ENCODE results near the gene NOTCH2.

The NOTCH2 gene

GRCh38 chr1:119929643-119930315 is 139.7 kb downstream of the NOTCH2 start:
- no peaks in the 10 kb centered on the region for H3K9me3 ChIP-seq
- TF ChIP-seq, protein P1, sequence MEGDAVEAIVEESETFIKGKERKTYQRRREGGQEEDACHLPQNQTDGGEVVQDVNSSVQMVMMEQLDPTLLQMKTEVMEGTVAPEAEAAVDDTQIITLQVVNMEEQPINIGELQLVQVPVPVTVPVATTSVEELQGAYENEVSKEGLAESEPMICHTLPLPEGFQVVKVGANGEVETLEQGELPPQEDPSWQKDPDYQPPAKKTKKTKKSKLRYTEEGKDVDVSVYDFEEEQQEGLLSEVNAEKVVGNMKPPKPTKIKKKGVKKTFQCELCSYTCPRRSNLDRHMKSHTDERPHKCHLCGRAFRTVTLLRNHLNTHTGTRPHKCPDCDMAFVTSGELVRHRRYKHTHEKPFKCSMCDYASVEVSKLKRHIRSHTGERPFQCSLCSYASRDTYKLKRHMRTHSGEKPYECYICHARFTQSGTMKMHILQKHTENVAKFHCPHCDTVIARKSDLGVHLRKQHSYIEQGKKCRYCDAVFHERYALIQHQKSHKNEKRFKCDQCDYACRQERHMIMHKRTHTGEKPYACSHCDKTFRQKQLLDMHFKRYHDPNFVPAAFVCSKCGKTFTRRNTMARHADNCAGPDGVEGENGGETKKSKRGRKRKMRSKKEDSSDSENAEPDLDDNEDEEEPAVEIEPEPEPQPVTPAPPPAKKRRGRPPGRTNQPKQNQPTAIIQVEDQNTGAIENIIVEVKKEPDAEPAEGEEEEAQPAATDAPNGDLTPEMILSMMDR (IDR thresholded peaks at IDR 0.05), result no peak
- no peak overlapping the region for H3K27ac ChIP-seq
- H3K4me3 ChIP-seq (ENCODE audit: low read depth in 1 of 2, low read length in 1 of 2), result no peak overlapping the region
- H3K4me1 ChIP-seq (ENCODE audit: control insufficient read depth in 1 of 2, insufficient read depth in 1 of 2, low read depth in 1 of 2, low read length in 1 of 2), result peaks cover 5 to 6% of the 10 kb centered on the region in 2 experiments
- no peaks in the 10 kb centered on the region for H3K27me3 ChIP-seq
- peaks cover 90% of the 10 kb centered on the region for H3K36me3 ChIP-seq

DNA sequence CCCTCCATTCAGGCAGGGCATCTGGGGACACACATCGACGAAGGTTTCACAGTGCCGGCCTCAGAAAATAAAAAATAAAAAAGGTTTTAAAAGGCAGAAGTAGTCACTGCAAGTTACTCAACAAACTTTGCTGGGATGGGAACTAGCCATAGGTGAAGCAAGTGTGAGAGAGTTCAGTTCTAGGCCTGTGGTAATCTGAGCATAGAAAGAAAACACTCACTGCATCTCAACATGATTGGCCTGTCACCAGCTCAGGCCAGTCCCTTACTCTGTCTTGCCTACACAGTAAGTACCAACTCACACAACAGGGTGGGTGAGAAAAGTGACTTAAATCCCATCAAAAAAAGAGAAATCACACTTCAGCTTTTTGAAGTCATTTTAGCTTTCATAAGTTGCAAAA is 142.9 kb downstream of the NOTCH2 start:
- no peaks in the 10 kb centered on the region for H3K9me3 ChIP-seq
- H3K27me3 ChIP-seq, result no peaks in the 10 kb centered on the region
- H3K4me3 ChIP-seq (ENCODE audit: low read depth in 1 of 2, low read length in 1 of 2), result no peak overlapping the region
- peaks cover 5 to 6% of the 10 kb centered on the region in 2 experiments for H3K4me1 ChIP-seq (ENCODE audit: control insufficient read depth in 1 of 2, insufficient read depth in 1 of 2, low read depth in 1 of 2, low read length in 1 of 2)
- peaks cover 93% of the 10 kb centered on the region for H3K36me3 ChIP-seq
- TF ChIP-seq, protein P1 (IDR thresholded peaks at IDR 0.05), result no peak
- H3K27ac ChIP-seq, result no peak overlapping the region

- peaks cover 5 to 6% of the 10 kb centered on the region in 2 experiments for H3K4me1 ChIP-seq (ENCODE audit: control insufficient read depth in 1 of 2, insufficient read depth in 1 of 2, low read depth in 1 of 2, low read length in 1 of 2)
- H3K9me3 ChIP-seq, result no peaks in the 10 kb centered on the region
- no peaks in the 10 kb centered on the region for H3K27me3 ChIP-seq
- H3K36me3 ChIP-seq, result peaks cover 100% of the 10 kb centered on the region
- H3K4me3 ChIP-seq (ENCODE audit: low read depth in 1 of 2, low read length in 1 of 2), result no peak overlapping the region
- no peak overlapping the region for H3K27ac ChIP-seq
- TF ChIP-seq, protein P1 (IDR thresholded peaks at IDR 0.05), result no peak
Measured at GRCh38 chr1:119924948-119925898, 144.2 kb downstream of the NOTCH2 start.

GRCh38 chr1:119920104-119920968 is 149.1 kb downstream of the NOTCH2 start:
- TF ChIP-seq, protein P1 (IDR thresholded peaks at IDR 0.05), result no peak
- no peaks in the 10 kb centered on the region for H3K27me3 ChIP-seq
- H3K4me1 ChIP-seq (ENCODE audit: control insufficient read depth in 1 of 2, insufficient read depth in 1 of 2, low read depth in 1 of 2, low read length in 1 of 2), result no peaks in the 10 kb centered on the region
- peaks cover 100% of the 10 kb centered on the region for H3K36me3 ChIP-seq
- H3K27ac ChIP-seq, result no peak overlapping the region
- no peaks in the 10 kb centered on the region for H3K9me3 ChIP-seq
- H3K4me3 ChIP-seq (ENCODE audit: low read depth in 1 of 2, low read length in 1 of 2), result no peak overlapping the region

DNA sequence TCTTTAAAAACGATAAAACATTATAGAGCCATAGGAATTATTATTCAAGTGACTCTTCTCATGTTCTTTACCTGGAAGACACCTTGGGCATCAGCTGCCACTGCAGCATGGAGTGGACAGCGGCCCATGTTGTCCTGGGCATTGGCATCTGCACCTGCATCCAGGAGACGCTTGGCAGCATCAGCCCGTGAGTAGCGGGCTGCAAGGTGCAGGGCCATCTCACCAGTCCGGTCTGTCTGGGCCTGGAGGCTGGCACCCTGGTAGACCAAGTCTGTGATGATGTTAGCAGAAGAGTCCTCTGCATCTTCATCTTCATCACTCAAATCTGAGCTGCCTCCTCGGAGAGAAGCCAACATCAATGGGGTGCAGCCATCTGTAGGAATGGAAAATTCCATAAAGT is 150.2 kb downstream of the NOTCH2 start:
- Histone ChIP-seq H3K36me3 (peaks cover 100% of the 10 kb centered on the region), H3K9me3 (no peaks in the 10 kb centered on the region), H3K27me3 (no peaks in the 10 kb centered on the region), H3K27ac (no peak overlapping the region), H3K4me1 (ENCODE audit: control insufficient read depth in 1 of 2, insufficient read depth in 1 of 2, low read depth in 1 of 2, low read length in 1 of 2) (no peaks in the 10 kb centered on the region), H3K4me3 (ENCODE audit: low read depth in 1 of 2, low read length in 1 of 2) (no peak overlapping the region)
- TF ChIP-seq, protein P1 (IDR thresholded peaks at IDR 0.05), result no peak

Measured in neutrophil (primary cell).